ENCODE data around the gene ZIC2.
"Not testable (repeated sequence)": the region's sequence is repeated elsewhere in the genome, so short reads cannot be mapped to it uniquely, and the experiment has no call there.

The ZIC2 gene

DNA sequence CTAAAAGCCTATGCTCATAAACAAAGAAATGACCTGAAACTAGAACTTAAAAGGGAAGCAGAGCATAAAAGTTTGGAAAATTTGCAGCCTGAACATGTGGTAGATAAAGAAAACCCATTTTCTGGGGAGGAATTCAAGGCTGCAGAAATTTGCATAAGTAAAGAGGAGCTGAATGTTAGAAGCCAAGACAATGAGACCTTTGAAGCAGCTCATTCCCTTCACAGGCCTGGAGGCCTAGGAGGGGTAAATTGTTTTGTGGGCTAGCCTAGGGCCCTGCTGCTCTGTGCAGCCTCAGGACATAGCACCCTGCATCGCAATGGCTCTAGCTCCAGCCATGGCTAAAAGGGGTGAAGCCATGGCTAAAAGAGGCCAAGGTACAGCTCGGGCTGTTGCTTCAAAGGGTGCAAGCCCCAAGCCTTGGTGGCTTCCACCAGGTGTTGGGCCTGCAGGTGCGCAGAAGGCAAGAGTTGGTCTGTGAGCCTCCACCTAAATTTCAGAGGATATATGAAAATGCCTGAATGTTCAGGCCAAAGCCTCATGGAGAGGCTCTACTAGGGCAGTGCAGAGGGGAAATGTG, 38.3 kb downstream of the ZIC2 start:
- Histone ChIP-seq H3K9me3 (no peaks in the 10 kb centered on the region), H3K27me3 (no peaks in the 10 kb centered on the region)
- intact Hi-C loops (cut with DNase I; ENCODE audit: low total_unique reads): no loop called here

DNA sequence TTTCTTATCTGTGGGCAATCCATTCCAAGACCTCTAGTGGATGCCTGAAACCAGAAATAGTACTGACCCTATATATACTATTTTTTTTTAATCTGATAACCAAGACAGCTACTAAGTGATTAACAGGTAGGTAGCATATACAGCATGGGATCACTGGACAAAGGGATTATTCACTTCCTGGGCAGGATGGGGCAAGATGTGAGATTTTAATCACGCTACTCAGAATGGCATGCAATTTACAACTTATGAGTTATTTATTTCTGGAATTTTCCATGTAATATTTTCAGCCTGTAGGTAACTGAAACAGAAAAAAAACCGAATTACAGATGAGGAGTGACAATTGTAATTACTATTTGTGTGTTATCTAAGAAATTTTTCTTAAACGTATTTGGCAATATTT, 41.2 kb downstream of the ZIC2 start:
- no peaks in the 10 kb centered on the region for H3K27me3 ChIP-seq
- H3K9me3 ChIP-seq: no peaks in the 10 kb centered on the region
- DNase-seq: no peak
- intact Hi-C loops (cut with DNase I; ENCODE audit: low total_unique reads): no loop called here
- TF ChIP-seq, protein P1, sequence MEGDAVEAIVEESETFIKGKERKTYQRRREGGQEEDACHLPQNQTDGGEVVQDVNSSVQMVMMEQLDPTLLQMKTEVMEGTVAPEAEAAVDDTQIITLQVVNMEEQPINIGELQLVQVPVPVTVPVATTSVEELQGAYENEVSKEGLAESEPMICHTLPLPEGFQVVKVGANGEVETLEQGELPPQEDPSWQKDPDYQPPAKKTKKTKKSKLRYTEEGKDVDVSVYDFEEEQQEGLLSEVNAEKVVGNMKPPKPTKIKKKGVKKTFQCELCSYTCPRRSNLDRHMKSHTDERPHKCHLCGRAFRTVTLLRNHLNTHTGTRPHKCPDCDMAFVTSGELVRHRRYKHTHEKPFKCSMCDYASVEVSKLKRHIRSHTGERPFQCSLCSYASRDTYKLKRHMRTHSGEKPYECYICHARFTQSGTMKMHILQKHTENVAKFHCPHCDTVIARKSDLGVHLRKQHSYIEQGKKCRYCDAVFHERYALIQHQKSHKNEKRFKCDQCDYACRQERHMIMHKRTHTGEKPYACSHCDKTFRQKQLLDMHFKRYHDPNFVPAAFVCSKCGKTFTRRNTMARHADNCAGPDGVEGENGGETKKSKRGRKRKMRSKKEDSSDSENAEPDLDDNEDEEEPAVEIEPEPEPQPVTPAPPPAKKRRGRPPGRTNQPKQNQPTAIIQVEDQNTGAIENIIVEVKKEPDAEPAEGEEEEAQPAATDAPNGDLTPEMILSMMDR (IDR thresholded peaks at IDR 0.05): no peak
- H3K27ac ChIP-seq: no peak overlapping the region
- no peak overlapping the region for H3K4me3 ChIP-seq
- no peaks in the 10 kb centered on the region for H3K36me3 ChIP-seq
- H3K4me1 ChIP-seq: no peaks in the 10 kb centered on the region

More for the DNA sequence above, 38.3 kb downstream of the ZIC2 start:
- TF ChIP-seq, protein P1 (IDR thresholded peaks at IDR 0.05): no peak
- Histone ChIP-seq H3K36me3 (no peaks in the 10 kb centered on the region), H3K4me3 (no peak overlapping the region), H3K27ac (no peak overlapping the region), H3K4me1 (no peaks in the 10 kb centered on the region)
- DNase-seq: no peak

DNA sequence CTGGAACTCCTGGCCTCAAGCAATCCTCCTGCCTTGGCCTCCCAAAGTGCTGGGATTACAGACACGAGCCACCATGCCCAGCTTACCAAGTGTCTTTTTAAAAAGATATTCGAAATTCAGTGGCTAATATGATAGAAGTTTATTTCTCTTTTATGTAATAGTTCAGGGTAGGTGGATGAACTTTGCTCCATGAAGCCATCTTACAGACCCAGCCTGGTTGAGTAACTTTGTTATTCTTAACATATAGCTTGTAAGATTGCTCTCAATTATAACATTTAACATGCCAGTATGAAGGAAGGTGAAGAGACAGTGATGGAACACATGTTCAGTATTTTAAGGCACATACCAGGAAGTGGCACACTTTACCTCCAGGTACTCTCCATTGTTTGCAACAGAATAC, 42.4 kb downstream of the ZIC2 start:
- TF ChIP-seq, protein P1 (IDR thresholded peaks at IDR 0.05): no peak
- intact Hi-C loops (cut with DNase I; ENCODE audit: low total_unique reads): no loop called here

DNA sequence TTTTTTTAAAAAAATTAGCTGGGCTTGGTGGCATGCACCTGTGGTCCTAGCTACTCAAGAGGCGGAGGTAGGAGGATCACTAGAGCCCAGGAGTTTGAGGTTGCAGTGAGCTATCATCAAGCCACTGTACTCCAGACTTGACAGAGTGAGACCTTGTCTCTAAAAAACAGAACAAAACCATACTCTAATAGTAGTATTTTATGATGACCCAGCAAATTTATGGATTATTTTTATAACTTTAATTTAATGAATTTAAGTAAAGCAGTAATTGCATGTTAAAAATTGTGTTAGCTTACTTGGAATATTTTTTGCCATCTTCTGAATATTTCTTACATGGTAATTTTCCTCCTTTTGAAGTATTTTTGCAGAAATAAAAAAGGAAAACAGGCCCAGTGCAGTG, 48.3 kb downstream of the ZIC2 start:
- no peaks in the 10 kb centered on the region for H3K27me3 ChIP-seq
- no peak overlapping the region for H3K27ac ChIP-seq
- H3K4me3 ChIP-seq: no peak overlapping the region
- H3K9me3 ChIP-seq: no peaks in the 10 kb centered on the region
- no peaks in the 10 kb centered on the region for H3K36me3 ChIP-seq
- no peaks in the 10 kb centered on the region for H3K4me1 ChIP-seq
- intact Hi-C loops (cut with DNase I; ENCODE audit: low total_unique reads): no loop called here
- TF ChIP-seq, protein P1 (IDR thresholded peaks at IDR 0.05): no peak
- DNase-seq: no peak

More for the DNA sequence above, 42.4 kb downstream of the ZIC2 start:
- Histone ChIP-seq H3K27me3 (no peaks in the 10 kb centered on the region), H3K27ac (no peak overlapping the region), H3K4me1 (no peaks in the 10 kb centered on the region), H3K36me3 (no peaks in the 10 kb centered on the region), H3K9me3 (no peaks in the 10 kb centered on the region), H3K4me3 (no peak overlapping the region)
- DNase-seq: no peak

DNA sequence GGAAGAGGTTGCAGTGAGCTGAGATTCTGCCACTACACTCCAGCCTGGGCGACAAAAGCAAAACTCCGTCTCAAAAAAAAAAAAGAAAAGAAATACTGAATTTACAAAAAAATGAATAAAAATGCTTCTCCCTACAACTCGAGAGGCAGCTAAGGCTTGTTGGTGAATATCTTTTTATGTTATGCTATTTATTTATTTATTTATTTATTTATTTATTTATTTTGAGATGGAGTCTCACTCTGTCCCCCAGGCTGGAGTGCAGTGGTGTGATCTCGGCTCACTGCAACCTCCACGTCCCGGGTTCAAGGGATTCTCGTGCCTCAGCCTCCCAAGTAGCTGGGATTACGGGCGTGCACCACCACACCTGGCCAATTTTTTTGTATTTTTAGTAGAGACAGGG, 51.1 kb downstream of the ZIC2 start:
- DNase-seq; H3K27me3 ChIP-seq; H3K4me1 ChIP-seq; H3K4me3 ChIP-seq; H3K9me3 ChIP-seq; H3K27ac ChIP-seq; intact Hi-C loops (cut with DNase I; ENCODE audit: low total_unique reads); H3K36me3 ChIP-seq: not testable (repeated sequence)

DNA sequence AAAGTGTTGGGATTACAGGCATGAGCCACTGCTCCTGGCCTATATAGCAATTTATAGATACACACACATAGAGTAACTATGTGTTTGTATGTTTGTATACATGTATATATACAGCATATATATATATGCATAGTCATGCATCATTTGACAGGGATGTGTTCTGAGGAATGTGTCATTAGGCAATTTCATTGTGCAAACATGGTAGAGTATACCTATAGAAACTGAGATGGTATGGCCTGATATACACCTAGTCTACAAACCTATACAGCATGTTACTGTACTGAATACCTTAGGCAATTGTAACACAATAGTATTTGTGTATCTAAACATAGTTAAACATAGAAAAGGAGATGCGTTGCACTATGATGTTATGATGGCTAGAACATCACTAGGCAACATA, 54.4 kb downstream of the ZIC2 start:
- Histone ChIP-seq H3K36me3 (no peaks in the 10 kb centered on the region), H3K4me3 (no peak overlapping the region), H3K27me3 (no peaks in the 10 kb centered on the region), H3K4me1 (no peaks in the 10 kb centered on the region), H3K9me3 (no peaks in the 10 kb centered on the region), H3K27ac (no peak overlapping the region)
- intact Hi-C loops (cut with DNase I; ENCODE audit: low total_unique reads): no loop called here
- TF ChIP-seq, protein P1 (IDR thresholded peaks at IDR 0.05): no peak
- no peak for DNase-seq

All from tibial artery (tissue), 4 donors.